ENCODE measurements around the gene LMO7. TPM values are rescaled to one million over a fixed set of nuclear protein-coding genes. Genes with fewer than 3 reads are reported as not detected.

LMO7 gene
- total and polyA plus RNA-seq, 2 of the 13 experiments (the other 11 are each of a cell fraction or from before 2014, with no cell fraction given): 34.0 to 121 TPM

- no peak for TF ChIP-seq ZNF609 (CRISPR knock-in tag; IDR thresholded peaks at IDR 0.05; ENCODE audit: borderline replicate concordance)
- TF ChIP-seq PPARG (CRISPR knock-in tag; conservative IDR thresholded peaks at IDR 0.05): no peak
- TF ChIP-seq HNRNPH1 (optimal IDR thresholded peaks at IDR 0.05; ENCODE audit: low read depth, low read length): no peak
- no peak for TF ChIP-seq MZF1 (CRISPR knock-in tag; IDR thresholded peaks at IDR 0.05; ENCODE audit: borderline replicate concordance)
- no peak for TF ChIP-seq ZZZ3 (CRISPR knock-in tag; IDR thresholded peaks at IDR 0.05; ENCODE audit: borderline replicate concordance)
- no peak for TF ChIP-seq CBX2 (IDR thresholded peaks at IDR 0.05; ENCODE audit: low read depth, low read length)
- no peak for TF ChIP-seq CBX2 (CRISPR knock-in tag; IDR thresholded peaks at IDR 0.05; ENCODE audit: low read depth)
- no peak for TF ChIP-seq ZNF674 (CRISPR knock-in tag; IDR thresholded peaks at IDR 0.05; ENCODE audit: low read depth)
- TF ChIP-seq GATAD1 (CRISPR knock-in tag; IDR thresholded peaks at IDR 0.05): no peak
- TF ChIP-seq, protein P1, sequence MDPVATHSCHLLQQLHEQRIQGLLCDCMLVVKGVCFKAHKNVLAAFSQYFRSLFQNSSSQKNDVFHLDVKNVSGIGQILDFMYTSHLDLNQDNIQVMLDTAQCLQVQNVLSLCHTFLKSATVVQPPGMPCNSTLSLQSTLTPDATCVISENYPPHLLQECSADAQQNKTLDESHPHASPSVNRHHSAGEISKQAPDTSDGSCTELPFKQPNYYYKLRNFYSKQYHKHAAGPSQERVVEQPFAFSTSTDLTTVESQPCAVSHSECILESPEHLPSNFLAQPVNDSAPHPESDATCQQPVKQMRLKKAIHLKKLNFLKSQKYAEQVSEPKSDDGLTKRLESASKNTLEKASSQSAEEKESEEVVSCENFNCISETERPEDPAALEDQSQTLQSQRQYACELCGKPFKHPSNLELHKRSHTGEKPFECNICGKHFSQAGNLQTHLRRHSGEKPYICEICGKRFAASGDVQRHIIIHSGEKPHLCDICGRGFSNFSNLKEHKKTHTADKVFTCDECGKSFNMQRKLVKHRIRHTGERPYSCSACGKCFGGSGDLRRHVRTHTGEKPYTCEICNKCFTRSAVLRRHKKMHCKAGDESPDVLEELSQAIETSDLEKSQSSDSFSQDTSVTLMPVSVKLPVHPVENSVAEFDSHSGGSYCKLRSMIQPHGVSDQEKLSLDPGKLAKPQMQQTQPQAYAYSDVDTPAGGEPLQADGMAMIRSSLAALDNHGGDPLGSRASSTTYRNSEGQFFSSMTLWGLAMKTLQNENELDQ (CRISPR knock-in tag; IDR thresholded peaks at IDR 0.05; ENCODE audit: borderline replicate concordance): no peak
- no peak for TF ChIP-seq ZNF292 (CRISPR knock-in tag; IDR thresholded peaks at IDR 0.05; ENCODE audit: borderline replicate concordance, low read depth)
- TF ChIP-seq ATF3 (CRISPR knock-in tag; IDR thresholded peaks at IDR 0.05): no peak
These were observed 196.7 kb downstream of the LMO7 start (continued) for GRCh38 chr13:75832812-75833211.

Measured in HepG2 (cell line).